KMS-11 (cell line): ENCODE data around the gene NRXN3.

Experiments used
- H2AFZ ChIP-seq: fragments of 200-600 bp; sonication (generic); 2 replicates; pipeline ENCODE4 v1.6.1; 2016; ENCODE audit warnings: antibody characterized with exemption, mixed run types, low read depth
- H3K27ac ChIP-seq: fragments of 200-600 bp; sonication (generic); 2 replicates; pipeline ENCODE4 v1.6.1; 2016; ENCODE audit warnings: mild to moderate bottlenecking, mixed run types
- H3K27me3 ChIP-seq: fragments of 200-600 bp; sonication (generic); 2 replicates; pipeline ENCODE4 v1.6.1; 2017; ENCODE audit warnings: mild to moderate bottlenecking, low read depth, mixed run types, moderate library complexity; ENCODE audit not compliant: insufficient read depth
- H3K36me3 ChIP-seq: fragments of 200-600 bp; sonication (generic); 2 replicates; pipeline ENCODE4 v1.6.1; 2017; ENCODE audit warnings: mild to moderate bottlenecking, mixed run types; ENCODE audit not compliant: insufficient read depth
- H3K4me1 ChIP-seq: fragments of 200-600 bp; sonication (generic); 2 replicates; pipeline ENCODE4 v1.6.1; 2016; ENCODE audit warnings: mild to moderate bottlenecking, low read depth, mixed run types; ENCODE audit not compliant: poor library complexity, severe bottlenecking
- H3K4me2 ChIP-seq: fragments of 200-600 bp; sonication (generic); 2 replicates; pipeline ENCODE4 v1.7.0; 2016; ENCODE audit warnings: mild to moderate bottlenecking, mixed run types
- H3K4me3 ChIP-seq: fragments of 200-600 bp; sonication (generic); IDR thresholded peaks from 2 replicates; pipeline ENCODE4 v1.6.1; 2017; ENCODE audit warnings: low read depth, low read length, mixed read lengths; ENCODE audit not compliant: insufficient read depth
- H3K79me2 ChIP-seq: fragments of 200-600 bp; sonication (generic); 2 replicates; pipeline ENCODE4 v1.6.1; 2016; ENCODE audit warnings: low read depth, mixed run types; ENCODE audit not compliant: insufficient read depth
- H3K9ac ChIP-seq: fragments of 200-600 bp; sonication (generic); 2 replicates; pipeline ENCODE4 v1.6.1; 2016; ENCODE audit warnings: mild to moderate bottlenecking, mixed run types
- H4K20me1 ChIP-seq: fragments of 200-600 bp; sonication (generic); 2 replicates; pipeline ENCODE4 v1.6.1; 2016; ENCODE audit warnings: mild to moderate bottlenecking, mixed run types; ENCODE audit not compliant: insufficient read depth
- CTCF ChIP-seq: fragments of 200-600 bp; sonication (generic); conservative IDR thresholded peaks from 2 replicates; pipeline ENCODE4 v1.6.1; 2017; ENCODE audit warnings: low read depth, mild to moderate bottlenecking, antibody characterized with exemption, low read length, moderate library complexity, mixed read lengths

Gene NRXN3

GRCh38 chr14:78445275-78445674 is 275.1 kb downstream of the NRXN3 start:
- no peak overlapping the region for H3K27ac ChIP-seq
- no peak overlapping the region for H3K4me3 ChIP-seq
- H3K36me3 ChIP-seq = no peaks in the 10 kb centered on the region
- no peak overlapping the region for H2AFZ ChIP-seq
- H3K4me2 ChIP-seq = no peak overlapping the region
- no peak for TF ChIP-seq CTCF
- H3K27me3 ChIP-seq = no peaks in the 10 kb centered on the region
- no peak overlapping the region for H3K9ac ChIP-seq
- no peaks in the 10 kb centered on the region for H4K20me1 ChIP-seq
- no peaks in the 10 kb centered on the region for H3K79me2 ChIP-seq
- H3K4me1 ChIP-seq = no peaks in the 10 kb centered on the region

GRCh38 chr14:78446807-78447206 is 276.6 kb downstream of the NRXN3 start:
- Histone ChIP-seq H3K4me1 (no peaks in the 10 kb centered on the region), H3K36me3 (no peaks in the 10 kb centered on the region), H3K27ac (no peak overlapping the region), H3K27me3 (no peaks in the 10 kb centered on the region), H3K4me3 (no peak overlapping the region), H3K4me2 (no peak overlapping the region), H3K9ac (no peak overlapping the region), H2AFZ (no peak overlapping the region), H3K79me2 (no peaks in the 10 kb centered on the region), H4K20me1 (no peaks in the 10 kb centered on the region)
- TF ChIP-seq CTCF = no peak

- no peaks in the 10 kb centered on the region for H3K79me2 ChIP-seq
- H3K4me3 ChIP-seq = no peak overlapping the region
- no peaks in the 10 kb centered on the region for H3K4me1 ChIP-seq
- no peaks in the 10 kb centered on the region for H3K36me3 ChIP-seq
- no peaks in the 10 kb centered on the region for H3K27me3 ChIP-seq
- TF ChIP-seq CTCF = peak; percentile 89
- H3K27ac ChIP-seq = no peak overlapping the region
- H4K20me1 ChIP-seq = no peaks in the 10 kb centered on the region
- no peak overlapping the region for H3K9ac ChIP-seq
- H3K4me2 ChIP-seq = no peak overlapping the region
- no peak overlapping the region for H2AFZ ChIP-seq
Measured at GRCh38 chr14:78448164-78449094, 278.3 kb downstream of the NRXN3 start.

GRCh38 chr14:78450669-78451318 is 280.6 kb downstream of the NRXN3 start:
- Histone ChIP-seq H3K27ac (no peak overlapping the region), H2AFZ (no peak overlapping the region), H3K4me1 (no peaks in the 10 kb centered on the region), H3K4me2 (no peak overlapping the region), H3K79me2 (no peaks in the 10 kb centered on the region), H3K9ac (no peak overlapping the region), H3K36me3 (no peaks in the 10 kb centered on the region), H3K27me3 (no peaks in the 10 kb centered on the region), H3K4me3 (no peak overlapping the region), H4K20me1 (no peaks in the 10 kb centered on the region)
- no peak for TF ChIP-seq CTCF
